ENCODE data around the gene RPS6KA3. TPM values are rescaled to one million over a fixed set of nuclear protein-coding genes. Genes with fewer than 3 reads are reported as not detected.
"Not testable (repeated sequence)": the region's sequence is repeated elsewhere in the genome, so short reads cannot be mapped to it uniquely, and the experiment has no call there.

RPS6KA3 gene
- total RNA-seq, 1 donor from 2014 or later = 57.4 TPM

- H3K36me3 Mint-ChIP-seq = peaks cover 8% of the 10 kb centered on the region
- no peaks in the 10 kb centered on the region for H3K27me3 Mint-ChIP-seq
- no peak overlapping the region for H3K27ac Mint-ChIP-seq
- no peak for DNase-seq (ENCODE audit: extremely low spot score, unreplicated experiment)
- peaks cover 8% of the 10 kb centered on the region for H3K9me3 Mint-ChIP-seq
- H3K4me3 Mint-ChIP-seq = no peak overlapping the region
- H3K4me1 Mint-ChIP-seq (ENCODE audit: unreplicated experiment) = no peaks in the 10 kb centered on the region
- TF ChIP-seq, protein P1, sequence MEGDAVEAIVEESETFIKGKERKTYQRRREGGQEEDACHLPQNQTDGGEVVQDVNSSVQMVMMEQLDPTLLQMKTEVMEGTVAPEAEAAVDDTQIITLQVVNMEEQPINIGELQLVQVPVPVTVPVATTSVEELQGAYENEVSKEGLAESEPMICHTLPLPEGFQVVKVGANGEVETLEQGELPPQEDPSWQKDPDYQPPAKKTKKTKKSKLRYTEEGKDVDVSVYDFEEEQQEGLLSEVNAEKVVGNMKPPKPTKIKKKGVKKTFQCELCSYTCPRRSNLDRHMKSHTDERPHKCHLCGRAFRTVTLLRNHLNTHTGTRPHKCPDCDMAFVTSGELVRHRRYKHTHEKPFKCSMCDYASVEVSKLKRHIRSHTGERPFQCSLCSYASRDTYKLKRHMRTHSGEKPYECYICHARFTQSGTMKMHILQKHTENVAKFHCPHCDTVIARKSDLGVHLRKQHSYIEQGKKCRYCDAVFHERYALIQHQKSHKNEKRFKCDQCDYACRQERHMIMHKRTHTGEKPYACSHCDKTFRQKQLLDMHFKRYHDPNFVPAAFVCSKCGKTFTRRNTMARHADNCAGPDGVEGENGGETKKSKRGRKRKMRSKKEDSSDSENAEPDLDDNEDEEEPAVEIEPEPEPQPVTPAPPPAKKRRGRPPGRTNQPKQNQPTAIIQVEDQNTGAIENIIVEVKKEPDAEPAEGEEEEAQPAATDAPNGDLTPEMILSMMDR (conservative IDR thresholded peaks at IDR 0.05) = peak; percentile 66
Observed at GRCh38 chrX:20252381-20253231, 14.1 kb downstream of the RPS6KA3 start.

- peaks cover 8% of the 10 kb centered on the region for H3K9me3 Mint-ChIP-seq
- H3K27ac Mint-ChIP-seq = no peak overlapping the region
- no peaks in the 10 kb centered on the region for H3K27me3 Mint-ChIP-seq
- no peak for DNase-seq (ENCODE audit: extremely low spot score, unreplicated experiment)
- no peaks in the 10 kb centered on the region for H3K4me1 Mint-ChIP-seq (ENCODE audit: unreplicated experiment)
- H3K36me3 Mint-ChIP-seq = peaks cover 8% of the 10 kb centered on the region
- TF ChIP-seq, protein P1 (conservative IDR thresholded peaks at IDR 0.05) = no peak
- H3K4me3 Mint-ChIP-seq = no peak overlapping the region
Observed at GRCh38 chrX:20251691-20252090, 15.0 kb downstream of the RPS6KA3 start.

GRCh38 chrX:20250146-20250545 lies 16.6 kb downstream of the RPS6KA3 start:
- not testable (repeated sequence) for H3K4me3 Mint-ChIP-seq; H3K27me3 Mint-ChIP-seq; H3K4me1 Mint-ChIP-seq (ENCODE audit: unreplicated experiment); H3K36me3 Mint-ChIP-seq; H3K27ac Mint-ChIP-seq; H3K9me3 Mint-ChIP-seq; DNase-seq (ENCODE audit: extremely low spot score, unreplicated experiment)

GRCh38 chrX:20248592-20249192 lies 18.0 kb downstream of the RPS6KA3 start:
- Mint-ChIP-seq H3K4me3 (no peak overlapping the region), H3K9me3 (peaks cover 4% of the 10 kb centered on the region), H3K36me3 (no peaks in the 10 kb centered on the region), H3K4me1 (ENCODE audit: unreplicated experiment) (no peaks in the 10 kb centered on the region), H3K27ac (no peak overlapping the region), H3K27me3 (no peaks in the 10 kb centered on the region)
- TF ChIP-seq, protein P1 (conservative IDR thresholded peaks at IDR 0.05) = no peak
- no peak for DNase-seq (ENCODE audit: extremely low spot score, unreplicated experiment)

DNA sequence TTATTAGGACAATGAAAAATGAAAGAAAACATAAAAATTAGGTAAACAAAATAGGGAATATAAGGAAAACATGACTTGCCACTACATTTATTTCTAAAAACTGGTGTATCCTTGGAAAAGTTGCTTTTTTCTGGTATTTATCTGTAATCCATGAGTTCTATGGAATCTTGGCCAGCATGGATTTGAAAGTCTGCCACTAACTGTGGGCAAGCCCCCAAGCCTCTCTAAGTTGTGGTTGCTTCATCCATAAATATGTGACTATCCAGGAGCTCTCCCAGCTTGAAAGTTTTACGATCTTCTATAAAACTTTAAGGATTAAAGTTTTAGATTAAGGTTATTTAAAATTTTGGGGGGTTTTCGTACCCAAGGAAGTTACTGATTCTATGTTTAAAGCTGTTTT lies 21.8 kb downstream of the RPS6KA3 start:
- Mint-ChIP-seq H3K27me3 (no peaks in the 10 kb centered on the region), H3K4me1 (ENCODE audit: unreplicated experiment) (no peaks in the 10 kb centered on the region), H3K9me3 (peaks cover 4% of the 10 kb centered on the region), H3K4me3 (no peak overlapping the region), H3K27ac (no peak overlapping the region), H3K36me3 (no peaks in the 10 kb centered on the region)
- no peak for DNase-seq (ENCODE audit: extremely low spot score, unreplicated experiment)
- TF ChIP-seq, protein P1 (conservative IDR thresholded peaks at IDR 0.05) = no peak

DNA sequence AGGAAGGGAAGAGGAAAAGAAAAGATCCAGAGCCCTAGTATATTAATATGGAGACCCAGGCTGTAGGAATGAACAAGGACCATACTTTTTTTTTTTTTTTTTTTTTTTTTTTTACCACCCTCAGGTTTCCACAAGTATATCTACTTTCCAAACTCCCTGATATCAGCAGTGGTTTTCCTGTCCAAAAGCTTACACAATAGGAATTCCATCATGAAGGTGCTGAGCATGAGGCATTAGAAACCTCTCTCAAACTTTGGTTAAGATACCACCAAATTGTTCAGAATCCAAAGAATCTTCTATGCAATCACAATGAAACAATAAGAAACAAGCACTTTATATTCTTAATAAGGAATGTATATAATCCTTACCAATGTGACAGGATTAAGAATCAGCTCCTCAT lies 26.5 kb downstream of the RPS6KA3 start:
- H3K27ac Mint-ChIP-seq = no peak overlapping the region

More for the DNA sequence above, 26.5 kb downstream of the RPS6KA3 start:
- Mint-ChIP-seq H3K4me3 (no peak overlapping the region), H3K9me3 (peaks cover 13% of the 10 kb centered on the region), H3K4me1 (ENCODE audit: unreplicated experiment) (no peaks in the 10 kb centered on the region), H3K36me3 (peaks cover 11% of the 10 kb centered on the region), H3K27me3 (no peaks in the 10 kb centered on the region)
- TF ChIP-seq, protein P1 (conservative IDR thresholded peaks at IDR 0.05) = no peak
- no peak for DNase-seq (ENCODE audit: extremely low spot score, unreplicated experiment)
